Measurements from ENCODE around the gene IGF2BP3. TPM values are rescaled to one million over a fixed set of nuclear protein-coding genes. Genes with fewer than 3 reads are reported as not detected.

Gene IGF2BP3
- total and polyA plus RNA-seq, 10 of the 15 experiments (the other 5 are each of a cell fraction or from before 2014, with no cell fraction given): 4.6 to 61.2 (median 36.9) TPM

DNA sequence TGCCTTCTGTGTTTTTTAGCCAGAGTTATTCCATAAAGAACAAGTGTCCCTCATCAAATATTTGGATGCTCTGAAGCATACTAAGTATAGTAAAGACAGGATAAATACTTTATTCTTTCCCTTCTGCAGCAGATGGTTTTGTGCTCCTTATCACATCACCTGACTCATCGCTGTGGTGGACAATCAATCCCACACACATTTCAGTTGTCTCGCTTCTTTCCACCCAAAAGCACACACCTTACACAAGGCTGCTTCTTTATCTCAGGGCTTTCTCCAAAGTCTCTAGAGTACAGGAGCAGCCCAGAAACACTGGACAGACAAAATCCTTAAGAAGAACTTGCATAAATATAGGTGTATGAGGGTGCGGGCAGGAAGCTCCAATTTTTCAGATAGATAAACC lies 43.4 kb downstream of the IGF2BP3 start:
- BruUV-seq (replicated peaks): no TSS peak
- intact Hi-C loops (cut with micrococcal nuclease; ENCODE audit: unreplicated experiment) (no loop called here), in situ Hi-C loops (cut with MboI) (no loop called here)
- Histone ChIP-seq H3K4me2 (ENCODE audit: control insufficient read depth, insufficient read depth) (no peak overlapping the region), H2AFZ (ENCODE audit: control insufficient read depth, low read depth, low read length) (no peak overlapping the region), H3K27ac (ENCODE audit: control insufficient read depth, insufficient read depth) (no peak overlapping the region), H3K4me3 (no peak overlapping the region), H4K20me1 (ENCODE audit: control insufficient read depth, insufficient read depth) (no peaks in the 10 kb centered on the region), H3K36me3 (ENCODE audit: control insufficient read depth in 2 of 2, insufficient read depth in 2 of 2, low read length in 1 of 2) (no peaks in the 10 kb centered on the region; a peak in 1 of 4 replicates), H3K9me3 (replicated peaks; ENCODE audit: control insufficient read depth, insufficient read depth, low read length) (no peaks in the 10 kb centered on the region), H3K9ac (ENCODE audit: control insufficient read depth, insufficient read depth, low read length) (no peak overlapping the region), H3K79me2 (ENCODE audit: control insufficient read depth, insufficient read depth, low read length) (peaks cover 75% of the 10 kb centered on the region), H3K4me1 (ENCODE audit: control insufficient read depth, insufficient read depth, low read length) (peaks cover 9% of the 10 kb centered on the region), H3K27me3 (replicated peaks in 1 of 2; ENCODE audit: control insufficient read depth in 2 of 2, insufficient read depth in 2 of 2, low read length in 1 of 2) (no peaks in the 10 kb centered on the region)
- no peak for TF ChIP-seq RAD51 (IDR thresholded peaks at IDR 0.05)
- ChIA-PET RAD21 (ENCODE audit: unreplicated experiment) (interaction anchor here (1.2 kb wide), 1 partner anchor 69 kb away, joined by 3 read pairs; no protein-coding TSS in a partner anchor), POLR2A (no interaction called here), SMC1A (ENCODE audit: uncharacterized antibody, unreplicated experiment) (interaction anchor here (0.9 kb wide), 1 partner anchor 93 kb away, joined by 3 read pairs; no protein-coding TSS in a partner anchor), CTCF (interaction anchor here (0.6 to 5.7 kb wide), 4 partner anchors 9 to 69 kb away, joined by 3 to 63 read pairs (median 3); no protein-coding TSS in a partner anchor)
- DNase-seq (ENCODE audit: low read depth, low spot score): no peak
- no peak for ATAC-seq
- 30% methylated on average over 3 of the region's 3 CpGs for WGBS (ENCODE audit: insufficient coverage, insufficient replicate concordance, low lambda C conversion rate, missing lambda C conversion rate)
- FAIRE-seq: no peak

DNA sequence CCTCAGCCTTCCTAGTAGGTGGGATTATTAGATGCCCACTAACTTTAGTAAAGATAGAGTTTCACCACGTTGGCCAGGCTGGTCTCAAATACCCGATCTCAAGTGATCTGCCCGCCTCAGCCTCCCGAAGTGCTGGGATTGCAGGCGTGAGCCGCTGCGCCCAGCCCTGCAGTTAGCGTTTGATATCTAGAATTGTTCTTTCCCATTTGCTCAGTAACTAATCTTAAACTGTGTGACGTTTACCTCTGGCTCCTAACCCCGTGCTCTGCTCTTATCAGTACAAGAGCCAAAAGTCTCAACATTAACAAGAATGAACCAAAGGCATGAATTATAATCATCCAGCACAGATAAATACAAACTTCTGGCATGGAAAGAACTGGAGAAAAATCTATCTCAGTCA lies 47.4 kb downstream of the IGF2BP3 start:
- 64% methylated on average over 10 of the region's 10 CpGs for WGBS (ENCODE audit: insufficient coverage, insufficient replicate concordance, low lambda C conversion rate, missing lambda C conversion rate)
- no peak overlapping the region for H3K4me2 ChIP-seq (ENCODE audit: control insufficient read depth, insufficient read depth)
- H3K36me3 ChIP-seq (ENCODE audit: control insufficient read depth in 2 of 2, insufficient read depth in 2 of 2, low read length in 1 of 2): no peaks in the 10 kb centered on the region
- ChIA-PET SMC1A (ENCODE audit: uncharacterized antibody, unreplicated experiment) (interaction anchor here (3.2 kb wide), 1 partner anchor 100 kb away, joined by 8 read pairs; no protein-coding TSS in a partner anchor), CTCF (interaction anchor here (2.1 kb wide), 1 partner anchor 65 kb away, joined by 13 read pairs; no protein-coding TSS in a partner anchor), POLR2A (no interaction called here), RAD21 (ENCODE audit: unreplicated experiment) (no interaction called here)
- in situ Hi-C loops (cut with MboI): no loop called here
- H3K9ac ChIP-seq (ENCODE audit: control insufficient read depth, insufficient read depth, low read length): no peak overlapping the region
- no TSS peak for BruUV-seq (replicated peaks)
- FAIRE-seq (no peak), DNase-seq (ENCODE audit: low read depth, low spot score) (no peak), ATAC-seq (no peak)
- no peak overlapping the region for H2AFZ ChIP-seq (ENCODE audit: control insufficient read depth, low read depth, low read length)
- no peaks in the 10 kb centered on the region for H4K20me1 ChIP-seq (ENCODE audit: control insufficient read depth, insufficient read depth)
- H3K79me2 ChIP-seq (ENCODE audit: control insufficient read depth, insufficient read depth, low read length): peaks cover 65% of the 10 kb centered on the region
- H3K4me1 ChIP-seq (ENCODE audit: control insufficient read depth, insufficient read depth, low read length): peaks cover 18% of the 10 kb centered on the region
- H3K27ac ChIP-seq (ENCODE audit: control insufficient read depth, insufficient read depth): no peak overlapping the region
- intact Hi-C loops (cut with micrococcal nuclease; ENCODE audit: unreplicated experiment): no loop called here
- no peaks in the 10 kb centered on the region for H3K27me3 ChIP-seq (replicated peaks in 1 of 2; ENCODE audit: control insufficient read depth in 2 of 2, insufficient read depth in 2 of 2, low read length in 1 of 2)
- no peaks in the 10 kb centered on the region for H3K9me3 ChIP-seq (replicated peaks; ENCODE audit: control insufficient read depth, insufficient read depth, low read length)
- no peak overlapping the region for H3K4me3 ChIP-seq
- TF ChIP-seq HDAC6 (IDR thresholded peaks at IDR 0.05; ENCODE audit: unreplicated experiment) (no peak), SREBF1 (IDR thresholded peaks at IDR 0.05; ENCODE audit: low read length) (no peak), CHD1 (IDR thresholded peaks at IDR 0.05; ENCODE audit: low read depth, low read length) (no peak), IKZF2 (IDR thresholded peaks at IDR 0.05) (no peak), CHD4 (IDR thresholded peaks at IDR 0.05) (no peak), ZNF274 (IDR thresholded peaks at IDR 0.05; ENCODE audit: insufficient read depth, insufficient read length) (no peak), EGR1 (IDR thresholded peaks at IDR 0.05; ENCODE audit: borderline replicate concordance in 1 of 2, low read depth in 2 of 2, low read length in 2 of 2) (no peak), WRNIP1 (IDR thresholded peaks at IDR 0.05; ENCODE audit: borderline replicate concordance, low read depth, low read length) (no peak)
- TF ChIP-seq, protein P1, sequence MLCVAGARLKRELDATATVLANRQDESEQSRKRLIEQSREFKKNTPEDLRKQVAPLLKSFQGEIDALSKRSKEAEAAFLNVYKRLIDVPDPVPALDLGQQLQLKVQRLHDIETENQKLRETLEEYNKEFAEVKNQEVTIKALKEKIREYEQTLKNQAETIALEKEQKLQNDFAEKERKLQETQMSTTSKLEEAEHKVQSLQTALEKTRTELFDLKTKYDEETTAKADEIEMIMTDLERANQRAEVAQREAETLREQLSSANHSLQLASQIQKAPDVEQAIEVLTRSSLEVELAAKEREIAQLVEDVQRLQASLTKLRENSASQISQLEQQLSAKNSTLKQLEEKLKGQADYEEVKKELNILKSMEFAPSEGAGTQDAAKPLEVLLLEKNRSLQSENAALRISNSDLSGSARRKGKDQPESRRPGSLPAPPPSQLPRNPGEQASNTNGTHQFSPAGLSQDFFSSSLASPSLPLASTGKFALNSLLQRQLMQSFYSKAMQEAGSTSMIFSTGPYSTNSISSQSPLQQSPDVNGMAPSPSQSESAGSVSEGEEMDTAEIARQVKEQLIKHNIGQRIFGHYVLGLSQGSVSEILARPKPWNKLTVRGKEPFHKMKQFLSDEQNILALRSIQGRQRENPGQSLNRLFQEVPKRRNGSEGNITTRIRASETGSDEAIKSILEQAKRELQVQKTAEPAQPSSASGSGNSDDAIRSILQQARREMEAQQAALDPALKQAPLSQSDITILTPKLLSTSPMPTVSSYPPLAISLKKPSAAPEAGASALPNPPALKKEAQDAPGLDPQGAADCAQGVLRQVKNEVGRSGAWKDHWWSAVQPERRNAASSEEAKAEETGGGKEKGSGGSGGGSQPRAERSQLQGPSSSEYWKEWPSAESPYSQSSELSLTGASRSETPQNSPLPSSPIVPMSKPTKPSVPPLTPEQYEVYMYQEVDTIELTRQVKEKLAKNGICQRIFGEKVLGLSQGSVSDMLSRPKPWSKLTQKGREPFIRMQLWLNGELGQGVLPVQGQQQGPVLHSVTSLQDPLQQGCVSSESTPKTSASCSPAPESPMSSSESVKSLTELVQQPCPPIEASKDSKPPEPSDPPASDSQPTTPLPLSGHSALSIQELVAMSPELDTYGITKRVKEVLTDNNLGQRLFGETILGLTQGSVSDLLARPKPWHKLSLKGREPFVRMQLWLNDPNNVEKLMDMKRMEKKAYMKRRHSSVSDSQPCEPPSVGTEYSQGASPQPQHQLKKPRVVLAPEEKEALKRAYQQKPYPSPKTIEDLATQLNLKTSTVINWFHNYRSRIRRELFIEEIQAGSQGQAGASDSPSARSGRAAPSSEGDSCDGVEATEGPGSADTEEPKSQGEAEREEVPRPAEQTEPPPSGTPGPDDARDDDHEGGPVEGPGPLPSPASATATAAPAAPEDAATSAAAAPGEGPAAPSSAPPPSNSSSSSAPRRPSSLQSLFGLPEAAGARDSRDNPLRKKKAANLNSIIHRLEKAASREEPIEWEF (IDR thresholded peaks at IDR 0.05; ENCODE audit: insufficient replicate concordance, low read depth, low read length): no peak
- TF ChIP-seq, protein P2, sequence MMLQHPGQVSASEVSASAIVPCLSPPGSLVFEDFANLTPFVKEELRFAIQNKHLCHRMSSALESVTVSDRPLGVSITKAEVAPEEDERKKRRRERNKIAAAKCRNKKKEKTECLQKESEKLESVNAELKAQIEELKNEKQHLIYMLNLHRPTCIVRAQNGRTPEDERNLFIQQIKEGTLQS (IDR thresholded peaks at IDR 0.05; ENCODE audit: borderline replicate concordance, extremely low read depth, low read depth, low read length): no peak

All from GM12878 (cell line).